Sciatic nerve (tissue), 2 donors: ENCODE measurements around the gene ST3GAL3. TPM values are rescaled to one million over a fixed set of nuclear protein-coding genes. Genes with fewer than 3 reads are reported as not detected.
A peak's percentile ranks its signal among the peaks of the same experiment; 100 is the strongest.
"Not testable (repeated sequence)": the region's sequence is repeated elsewhere in the genome, so short reads cannot be mapped to it uniquely, and the experiment has no call there.

Experiments
- ATAC-seq: fragments of 200-7000 bp; cut with Tn5 transposase; one replicate; pipeline ENCODE4 v1.9.1; 2020; ENCODE audit warnings: mild to moderate bottlenecking, moderate library complexity
- DNase-seq: peaks from one replicate; pipeline ENCODE4 v3.0.0-alpha.2; 2020; ENCODE audit warnings: low spot score
- intact Hi-C: fragments of 100-400 bp; cut with DNase I; formaldehyde crosslinking; loops from one replicate; pipeline ENCODE4 v1.14.2; 2022
- total RNA-seq: library from RNA; stranded (reverse); fragmentation: NEBNext Ultra II Directional; extraction: Animal tissue kit (Norgen Biotek cat#: 25700); gene quantifications from one replicate; pipeline ENCODE4 v1.2.1, GENCODE V29; 2021
- donor health status: DM: no; HTN: no; CAD: no.
- donor health status: DM: no; HTN: no; CAD: no.

The ST3GAL3 gene
- total RNA-seq, 1 donor from 2014 or later, result 35.8 TPM

DNA sequence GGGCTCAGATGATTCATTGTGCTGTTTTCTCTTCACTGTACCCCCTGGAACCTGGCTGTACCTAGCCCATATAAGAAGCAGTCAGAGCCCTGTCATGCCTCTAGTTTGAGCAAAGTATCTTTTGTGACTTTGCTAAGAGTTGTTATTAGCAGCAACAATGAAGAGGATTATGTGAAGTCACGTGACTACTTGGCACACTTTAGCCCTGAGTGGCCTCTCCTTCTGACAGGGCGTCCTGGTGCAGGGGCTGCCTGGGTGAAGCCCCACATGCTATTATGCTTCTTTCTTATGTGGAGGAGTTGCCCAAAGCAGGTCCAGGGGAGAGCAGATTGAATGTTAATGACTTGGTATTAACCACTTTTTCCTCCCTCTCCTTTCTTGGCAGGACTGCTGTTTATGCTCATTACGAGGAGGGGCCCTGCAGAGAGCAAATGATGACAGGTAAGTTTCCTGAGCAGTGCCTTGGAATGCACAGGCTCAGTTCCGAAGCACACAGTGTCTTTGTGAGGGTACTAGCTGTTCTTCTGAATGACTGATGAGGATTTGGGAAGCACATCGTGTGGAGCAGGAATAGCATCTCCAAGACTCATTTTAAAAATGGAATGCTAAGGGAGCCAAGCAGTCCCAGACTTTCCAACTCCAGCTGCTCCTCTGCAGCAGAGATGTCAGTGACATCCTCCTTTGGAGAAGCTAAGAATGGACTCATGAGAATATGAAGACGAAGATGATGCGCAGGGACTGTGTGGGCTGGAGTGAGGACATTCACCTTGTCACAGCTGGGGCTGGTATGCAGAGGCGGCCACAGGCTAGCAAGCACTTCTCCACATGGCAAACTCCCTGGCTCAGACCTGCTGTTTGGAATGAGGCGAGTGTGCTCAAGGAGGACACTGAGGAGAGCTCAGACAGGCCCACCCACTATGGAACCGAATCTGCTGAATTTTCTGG lies 15.2 kb upstream of the ST3GAL3 start:
- ATAC-seq, result no peak
- no peak for DNase-seq
- intact Hi-C loops, result no loop called here

DNA sequence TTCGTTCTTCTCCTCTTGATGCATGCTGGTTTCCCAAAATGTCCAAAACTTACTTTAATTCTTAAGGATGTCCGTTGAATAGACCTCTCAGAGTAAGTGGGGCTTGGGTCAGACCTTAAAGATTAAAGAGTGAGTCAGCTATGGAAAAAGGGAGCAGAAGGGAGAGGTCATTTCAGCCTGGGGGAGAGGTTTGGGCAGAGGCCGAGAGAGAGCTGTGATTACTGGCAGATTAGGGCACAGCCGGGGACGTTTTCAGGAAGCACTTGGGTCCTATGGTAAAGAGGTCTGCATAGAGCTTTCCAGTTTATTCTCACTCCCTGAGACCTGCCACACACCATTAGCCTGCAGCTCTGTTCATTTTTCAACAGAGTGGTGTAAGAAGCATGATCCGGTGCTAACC lies 14.0 kb upstream of the ST3GAL3 start:
- DNase-seq (no peak), ATAC-seq (no peak)
- intact Hi-C loops, result no loop called here

GRCh38 chr1:43699281-43699680 lies 8.1 kb upstream of the ST3GAL3 start:
- intact Hi-C loops, result no loop called here
- no peak for ATAC-seq
- DNase-seq, result no peak

GRCh38 chr1:43703836-43704235 lies 3.5 kb upstream of the ST3GAL3 start:
- intact Hi-C loops, result no loop called here
- no peak for DNase-seq
- no peak for ATAC-seq

- DNase-seq (no peak), ATAC-seq (no peak)
- intact Hi-C loops, result no loop called here
These were observed 2.5 kb upstream of the ST3GAL3 start for GRCh38 chr1:43704838-43705237.

GRCh38 chr1:43705334-43705733 lies 2.0 kb upstream of the ST3GAL3 start:
- DNase-seq (no peak), ATAC-seq (no peak)
- intact Hi-C loops, result no loop called here

DNA sequence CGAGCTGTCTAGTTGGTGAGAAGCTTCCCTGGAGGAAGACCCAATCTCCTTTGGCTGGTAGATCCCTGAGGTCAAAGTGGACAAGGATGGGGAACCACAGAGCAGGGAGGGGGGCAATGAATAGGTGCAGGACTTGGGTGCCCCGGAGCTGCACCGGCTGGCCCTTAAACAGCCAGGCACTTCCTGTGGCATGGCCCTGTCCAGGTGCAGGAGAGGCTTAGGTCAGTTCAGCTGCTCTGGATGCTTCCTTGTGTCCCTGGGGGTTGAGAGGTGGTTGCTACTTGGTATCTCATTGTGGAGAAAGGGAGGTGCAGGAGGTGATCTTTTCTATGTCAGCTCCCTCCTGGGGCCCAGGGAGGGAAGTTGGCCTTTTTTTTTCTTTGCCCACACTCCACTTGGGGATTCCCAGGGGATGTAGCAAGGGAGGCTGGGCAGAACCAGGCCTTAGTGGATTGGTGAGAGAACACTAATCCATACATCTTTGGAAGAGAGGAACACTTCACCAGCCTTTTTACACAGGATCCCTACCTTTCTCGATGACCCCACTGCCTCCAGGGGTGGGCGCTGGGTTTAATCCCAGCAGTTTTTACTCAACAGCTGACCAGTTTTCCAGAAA lies 1.2 kb upstream of the ST3GAL3 start:
- DNase-seq, result no peak

GRCh38 chr1:43706598-43707189 lies 642 bp upstream of the ST3GAL3 start:
- peak; percentile 3 for ATAC-seq
- intact Hi-C loops, result no loop called here

More for the DNA sequence above, 1.2 kb upstream of the ST3GAL3 start:
- intact Hi-C loops, result no loop called here
- ATAC-seq, result no peak

GRCh38 chr1:43708002-43708410 lies 670 bp downstream of the ST3GAL3 start:
- DNase-seq (no peak), ATAC-seq (no peak)
- intact Hi-C loops, result no loop called here

More at GRCh38 chr1:43706598-43707189, 642 bp upstream of the ST3GAL3 start:
- no peak for DNase-seq

- intact Hi-C loops, result no loop called here
These were observed 3.7 kb downstream of the ST3GAL3 start for GRCh38 chr1:43711049-43711448.

DNA sequence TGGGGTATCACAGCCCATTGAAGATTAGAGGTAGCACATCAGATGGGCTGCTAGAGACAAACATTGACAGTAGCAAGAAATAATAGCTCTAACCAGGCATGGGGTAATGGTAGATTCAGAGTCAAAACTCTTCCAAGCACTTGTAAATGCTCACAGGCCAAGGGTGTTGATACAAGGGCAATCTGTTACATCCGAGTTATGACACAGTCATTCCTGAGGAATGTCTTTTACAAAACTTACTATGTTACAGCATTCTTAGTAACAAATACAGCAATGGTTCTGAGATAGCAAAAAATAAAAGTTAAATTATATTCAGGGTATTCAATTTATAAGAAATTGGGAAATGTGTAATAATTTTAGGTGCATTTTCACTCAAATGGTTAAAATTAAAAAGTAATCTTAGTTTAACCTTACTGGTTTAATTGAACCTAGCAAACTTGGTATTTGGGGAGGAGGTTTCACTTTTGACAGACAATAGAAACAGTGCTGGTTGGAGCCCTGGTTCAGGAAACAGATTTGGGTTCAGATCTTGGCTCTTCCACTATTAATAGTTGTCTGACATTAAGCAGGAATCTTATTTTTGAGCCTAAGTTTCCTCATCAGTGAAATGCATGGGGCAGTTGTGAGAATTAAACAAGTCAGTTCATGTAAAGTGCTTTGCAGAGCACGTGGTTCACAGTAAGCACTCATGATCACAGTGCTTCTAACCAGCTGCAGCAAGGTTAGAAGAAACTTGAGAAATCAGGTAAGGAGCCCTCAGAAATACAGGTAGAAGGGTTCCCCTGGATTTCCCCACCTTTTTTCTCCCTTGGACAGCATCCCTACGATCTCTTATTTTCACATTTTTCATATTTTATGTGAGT lies 4.4 kb downstream of the ST3GAL3 start:
- intact Hi-C loops, result no loop called here
- ATAC-seq (no peak), DNase-seq (no peak)

More at GRCh38 chr1:43711049-43711448, 3.7 kb downstream of the ST3GAL3 start:
- DNase-seq, result no peak
- no peak for ATAC-seq

DNA sequence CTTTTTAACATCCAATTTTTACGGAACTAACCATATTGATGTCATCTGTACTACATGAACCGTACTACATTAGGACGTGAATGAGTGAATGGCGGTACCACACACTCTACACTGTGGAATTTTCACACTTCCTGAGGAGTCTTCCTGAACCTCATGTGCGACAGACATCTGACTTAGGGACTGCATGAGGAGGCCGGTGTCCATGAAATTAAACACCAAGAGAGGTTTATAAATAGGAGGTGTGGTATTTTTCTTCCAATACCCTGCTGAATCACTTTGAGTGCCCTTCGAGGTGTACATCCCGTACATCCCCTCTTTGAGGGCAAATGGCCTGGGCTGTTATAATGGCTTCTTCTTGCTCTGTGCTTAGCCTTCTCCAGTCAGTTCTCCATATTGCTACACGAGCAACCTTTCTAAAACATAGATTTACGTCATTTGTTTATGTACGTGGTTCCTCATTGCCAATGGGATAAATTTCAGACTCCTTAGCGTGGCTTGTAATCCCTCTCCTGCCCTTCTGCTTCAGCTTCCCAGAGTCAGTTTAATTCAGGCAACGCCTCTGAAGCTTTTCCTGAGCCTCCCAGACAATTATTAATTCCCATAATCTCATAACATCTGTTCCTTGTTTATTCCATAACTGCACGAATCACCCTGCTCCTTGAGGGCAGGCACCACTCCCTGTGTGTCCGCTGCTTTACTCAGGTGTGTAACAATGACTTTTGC lies 9.4 kb downstream of the ST3GAL3 start:
- ATAC-seq (no peak), DNase-seq (no peak)
- intact Hi-C loops, result no loop called here

- ATAC-seq (no peak), DNase-seq (no peak)
- intact Hi-C loops, result no loop called here
These were observed 11.7 kb downstream of the ST3GAL3 start for GRCh38 chr1:43719063-43719462.

GRCh38 chr1:43719670-43720419 lies 12.5 kb downstream of the ST3GAL3 start:
- peak; percentile 86 for ATAC-seq

GRCh38 chr1:43722810-43723209 lies 15.5 kb downstream of the ST3GAL3 start:
- ATAC-seq, result no peak
- intact Hi-C loops, result no loop called here

More at GRCh38 chr1:43719670-43720419, 12.5 kb downstream of the ST3GAL3 start:
- intact Hi-C loops, DNase-seq: not testable (repeated sequence)

DNA sequence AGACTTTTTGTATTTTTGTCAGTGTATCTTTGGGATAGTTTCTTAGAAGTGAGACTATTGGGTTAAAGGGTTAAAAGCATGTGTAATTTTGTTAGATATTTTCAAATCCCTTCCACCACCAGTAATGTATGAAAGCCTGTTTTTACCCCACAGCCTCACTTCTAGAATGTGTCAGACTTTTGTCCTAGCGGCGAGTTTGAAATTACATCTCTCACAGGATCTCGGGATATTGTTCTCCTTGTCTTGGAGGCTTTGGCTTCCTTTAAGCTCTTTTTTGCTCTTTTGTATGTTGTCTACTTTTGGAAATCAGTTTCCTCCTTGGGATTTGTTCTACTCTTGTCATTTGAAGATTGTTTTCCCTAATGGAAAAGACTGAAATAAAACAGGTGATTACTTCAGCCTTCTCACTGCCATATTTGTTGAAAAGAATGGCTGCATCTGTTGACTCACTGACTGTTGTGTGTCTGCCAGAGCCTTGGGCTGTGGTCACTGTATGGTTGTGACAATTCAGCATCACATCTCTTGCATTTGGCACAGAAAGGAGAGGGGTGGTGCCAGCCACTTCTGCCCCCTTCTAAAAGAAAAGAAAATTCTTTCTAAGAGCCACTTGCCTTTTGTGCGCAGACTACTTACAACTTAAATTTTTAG lies 22.6 kb downstream of the ST3GAL3 start:
- ATAC-seq, result no peak
- no peak for DNase-seq
- intact Hi-C loops, result no loop called here

More at GRCh38 chr1:43722810-43723209, 15.5 kb downstream of the ST3GAL3 start:
- DNase-seq, result no peak

DNA sequence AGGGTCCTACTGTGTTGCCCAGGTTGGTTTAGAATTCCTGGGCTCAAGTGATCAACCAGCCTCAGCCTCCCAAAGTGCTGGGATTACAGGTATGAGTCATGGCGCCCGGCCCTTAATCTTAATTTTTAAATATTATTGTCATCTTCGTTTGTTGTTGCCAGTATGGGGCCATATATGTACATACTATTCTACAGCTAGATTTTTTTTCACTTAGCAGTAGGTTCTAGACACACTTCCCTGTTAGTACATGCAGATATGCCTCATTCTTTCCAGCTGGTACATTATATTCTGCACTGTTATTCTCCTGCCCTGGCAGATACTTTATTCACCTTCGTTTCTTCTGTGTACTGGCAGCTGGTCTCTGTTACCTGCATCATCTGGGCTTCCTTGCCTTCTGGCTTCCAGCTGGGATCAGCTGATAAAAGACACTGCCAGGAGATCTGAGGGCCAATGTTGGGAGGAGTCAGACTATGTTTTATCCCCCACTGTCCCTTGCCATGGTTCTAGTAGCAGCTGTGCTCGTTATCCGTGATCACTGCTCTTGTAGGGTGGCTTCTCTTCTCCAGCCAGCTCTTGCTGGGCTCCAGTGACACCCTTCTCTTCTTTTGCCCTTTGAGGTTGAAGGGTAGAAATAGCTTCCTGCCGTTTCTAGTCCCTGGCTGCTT lies 24.7 kb downstream of the ST3GAL3 start:
- intact Hi-C loops, result no loop called here
- no peak for ATAC-seq
- DNase-seq, result no peak
